ENCODE data around the gene RNFT2.

RNFT2 gene

GRCh38 chr12:116737774-116738657 lies at the start of gene RNFT2, which contains the start of gene SPRING1:
TSS of gene RNFT2 (plus strand) at chr12:116738315. CDS start at chr12:116740498, 2,183 bp downstream.
TSS of gene SPRING1 (minus strand) at chr12:116738069. CDS start at chr12:116737900, 169 bp downstream.
- peak; percentile 83 for FAIRE-seq

GRCh38 chr12:116689521-116689920 lies 48.6 kb upstream of the RNFT2 start:
- no peak for FAIRE-seq

- FAIRE-seq, result no peak
Measured at GRCh38 chr12:116689979-116690744, 48.0 kb upstream of the RNFT2 start.

GRCh38 chr12:116691205-116691604 lies 46.9 kb upstream of the RNFT2 start:
- no peak for FAIRE-seq

GRCh38 chr12:116691636-116692035 lies 46.5 kb upstream of the RNFT2 start:
- FAIRE-seq, result no peak

- no peak for FAIRE-seq
Measured at GRCh38 chr12:116692605-116693004, 45.5 kb upstream of the RNFT2 start.

- FAIRE-seq, result no peak
Measured at GRCh38 chr12:116693286-116694227, 44.6 kb upstream of the RNFT2 start.

- no peak for FAIRE-seq
Measured at GRCh38 chr12:116694653-116695463, 43.3 kb upstream of the RNFT2 start.

GRCh38 chr12:116695464-116695725 lies 42.7 kb upstream of the RNFT2 start:
- no peak for FAIRE-seq

GRCh38 chr12:116697305-116697704 lies 40.8 kb upstream of the RNFT2 start:
- FAIRE-seq, result no peak

GRCh38 chr12:116697716-116698115 lies 40.4 kb upstream of the RNFT2 start:
- no peak for FAIRE-seq

- no peak for FAIRE-seq
Measured at GRCh38 chr12:116698116-116698515, 40.0 kb upstream of the RNFT2 start.

- no peak for FAIRE-seq
Measured at GRCh38 chr12:116698554-116699075, 39.5 kb upstream of the RNFT2 start.

- no peak for FAIRE-seq
Measured at GRCh38 chr12:116700066-116700465, 38.0 kb upstream of the RNFT2 start.

GRCh38 chr12:116701432-116701831 lies 36.7 kb upstream of the RNFT2 start:
- no peak for FAIRE-seq

- FAIRE-seq, result peak; percentile 53
Measured at GRCh38 chr12:116703214-116703795, 34.8 kb upstream of the RNFT2 start.

- FAIRE-seq, result no peak
Measured at GRCh38 chr12:116707751-116708150, 30.4 kb upstream of the RNFT2 start.

GRCh38 chr12:116708826-116709756 lies 29.0 kb upstream of the RNFT2 start:
- no peak for FAIRE-seq

- no peak for FAIRE-seq
Measured at GRCh38 chr12:116709768-116710167, 28.3 kb upstream of the RNFT2 start.

Data from TTC549 (cell line).